ENCODE measurements around the gene STYX. TPM values are rescaled to one million over a fixed set of nuclear protein-coding genes. Genes with fewer than 3 reads are reported as not detected.

Gene STYX
- total and polyA plus RNA-seq, 10 of the 15 experiments (the other 5 are each of a cell fraction or from before 2014, with no cell fraction given): 5.0 to 15.3 (median 9.5) TPM

- 40% methylated on average over 4 of the region's 4 CpGs for whole genome bisulfite sequencing (ENCODE audit: insufficient coverage, insufficient replicate concordance, low lambda C conversion rate, missing lambda C conversion rate)
- FAIRE-seq: no peak
- H3K4me1 ChIP-seq (ENCODE audit: control insufficient read depth, insufficient read depth, low read length): no peaks in the 10 kb centered on the region
- in situ Hi-C loops (cut with MboI) (no loop called here), intact Hi-C loops (cut with micrococcal nuclease; ENCODE audit: unreplicated experiment) (no loop called here)
- no peaks in the 10 kb centered on the region for H3K27me3 ChIP-seq (replicated peaks in 1 of 2; ENCODE audit: control insufficient read depth in 2 of 2, insufficient read depth in 2 of 2, low read length in 1 of 2)
- no peaks in the 10 kb centered on the region for H4K20me1 ChIP-seq (ENCODE audit: control insufficient read depth, insufficient read depth)
- SMC1A ChIA-PET (ENCODE audit: uncharacterized antibody, unreplicated experiment): no interaction called here
- no peak for TF ChIP-seq SREBF2 (IDR thresholded peaks at IDR 0.05; ENCODE audit: low read length)
- TF ChIP-seq TARDBP (IDR thresholded peaks at IDR 0.05; ENCODE audit: borderline replicate concordance): no peak
- TF ChIP-seq TBL1XR1 (IDR thresholded peaks at IDR 0.05; ENCODE audit: low read depth, low read length): no peak
- TF ChIP-seq CTCF (IDR thresholded peaks at IDR 0.05 in 2 of 3, conservative IDR thresholded peaks at IDR 0.05 in 1 of 3; ENCODE audit: control insufficient read depth in 2 of 3, extremely low read depth in 1 of 3, insufficient read depth in 1 of 3, low read depth in 3 of 3, low read length in 3 of 3): no peak
- TF ChIP-seq PML (IDR thresholded peaks at IDR 0.05; ENCODE audit: low read length): no peak
- TF ChIP-seq IRF5 (IDR thresholded peaks at IDR 0.05; ENCODE audit: borderline replicate concordance): no peak
- TF ChIP-seq PAX5 (IDR thresholded peaks at IDR 0.05; ENCODE audit: borderline replicate concordance, low read depth, low read length): no peak
- TF ChIP-seq CHD2 (IDR thresholded peaks at IDR 0.05; ENCODE audit: borderline replicate concordance, low read depth, low read length): no peak
- TF ChIP-seq USF2 (IDR thresholded peaks at IDR 0.05; ENCODE audit: borderline replicate concordance, low read depth, low read length): no peak
- no peak for TF ChIP-seq ATF2 (IDR thresholded peaks at IDR 0.05; ENCODE audit: low read length)
- TF ChIP-seq MLLT1 (IDR thresholded peaks at IDR 0.05): no peak
- no peak for TF ChIP-seq SUPT20H (IDR thresholded peaks at IDR 0.05; ENCODE audit: borderline replicate concordance, control insufficient read depth, low read depth, low read length)
- TF ChIP-seq ZNF384 (IDR thresholded peaks at IDR 0.05; ENCODE audit: borderline replicate concordance, low read depth, low read length): no peak
- TF ChIP-seq ESRRA (IDR thresholded peaks at IDR 0.05; ENCODE audit: low read length): no peak
- TF ChIP-seq NR2C2 (IDR thresholded peaks at IDR 0.05; ENCODE audit: borderline replicate concordance, control insufficient read depth, insufficient read length, low read depth): no peak
- CTCF ChIA-PET: no interaction called here
- H3K79me2 ChIP-seq (ENCODE audit: control insufficient read depth, insufficient read depth, low read length): no peaks in the 10 kb centered on the region
- no peak overlapping the region for H2AFZ ChIP-seq (ENCODE audit: control insufficient read depth, low read depth, low read length)
- BruUV-seq (replicated peaks): no TSS peak
- no peaks in the 10 kb centered on the region for H3K36me3 ChIP-seq (ENCODE audit: control insufficient read depth in 2 of 2, insufficient read depth in 2 of 2, low read length in 1 of 2)
- RAD21 ChIA-PET (ENCODE audit: unreplicated experiment): no interaction called here
- no peak overlapping the region for H3K4me2 ChIP-seq (ENCODE audit: control insufficient read depth, insufficient read depth)
- H3K9ac ChIP-seq (ENCODE audit: control insufficient read depth, insufficient read depth, low read length): no peak overlapping the region
- no peaks in the 10 kb centered on the region for H3K9me3 ChIP-seq (replicated peaks; ENCODE audit: control insufficient read depth, insufficient read depth, low read length)
- no peak overlapping the region for H3K27ac ChIP-seq (ENCODE audit: control insufficient read depth, insufficient read depth)
- ATAC-seq: no peak
- no peak for DNase-seq (ENCODE audit: low read depth, low spot score)
- H3K4me3 ChIP-seq: no peak overlapping the region
- POLR2A ChIA-PET: no interaction called here
Measured at GRCh38 chr14:52806115-52806514, 76.1 kb downstream of the STYX start.

Data from GM12878 (cell line).